Measurements from ENCODE around the gene POC1A.

The POC1A gene

GRCh38 chr3:52149021-52149420, 5.2 kb downstream of the POC1A start:
- H3K27ac Mint-ChIP-seq = no peak overlapping the region
- peaks cover 5% of the 10 kb centered on the region for H3K4me1 Mint-ChIP-seq (ENCODE audit: low read depth)
- H3K27me3 Mint-ChIP-seq = no peaks in the 10 kb centered on the region
- no peaks in the 10 kb centered on the region for H3K9me3 Mint-ChIP-seq (ENCODE audit: low read depth)
- no peak overlapping the region for H3K4me3 Mint-ChIP-seq
- H3K36me3 Mint-ChIP-seq = no peaks in the 10 kb centered on the region

- no peaks in the 10 kb centered on the region for H3K36me3 Mint-ChIP-seq
Measured at GRCh38 chr3:52147804-52148203, 6.4 kb downstream of the POC1A start.

GRCh38 chr3:52146811-52147210, 7.4 kb downstream of the POC1A start:
- no peak overlapping the region for H3K27ac Mint-ChIP-seq
- H3K9me3 Mint-ChIP-seq (ENCODE audit: low read depth) = no peaks in the 10 kb centered on the region
- no peaks in the 10 kb centered on the region for H3K27me3 Mint-ChIP-seq
- H3K36me3 Mint-ChIP-seq = no peaks in the 10 kb centered on the region
- H3K4me1 Mint-ChIP-seq (ENCODE audit: low read depth) = peaks cover 5% of the 10 kb centered on the region
- no peak overlapping the region for H3K4me3 Mint-ChIP-seq

More at GRCh38 chr3:52147804-52148203, 6.4 kb downstream of the POC1A start:
- H3K9me3 Mint-ChIP-seq (ENCODE audit: low read depth) = no peaks in the 10 kb centered on the region
- H3K27me3 Mint-ChIP-seq = no peaks in the 10 kb centered on the region
- no peak overlapping the region for H3K27ac Mint-ChIP-seq
- peaks cover 5% of the 10 kb centered on the region for H3K4me1 Mint-ChIP-seq (ENCODE audit: low read depth)
- no peak overlapping the region for H3K4me3 Mint-ChIP-seq

- H3K9me3 Mint-ChIP-seq (ENCODE audit: low read depth) = no peaks in the 10 kb centered on the region
- H3K36me3 Mint-ChIP-seq = no peaks in the 10 kb centered on the region
- H3K4me3 Mint-ChIP-seq = no peak overlapping the region
- H3K27ac Mint-ChIP-seq = no peak overlapping the region
- H3K4me1 Mint-ChIP-seq (ENCODE audit: low read depth) = peaks cover 5% of the 10 kb centered on the region
- H3K27me3 Mint-ChIP-seq = no peaks in the 10 kb centered on the region
Measured at GRCh38 chr3:52146189-52146588, 8.0 kb downstream of the POC1A start.

- Mint-ChIP-seq H3K4me3 (no peak overlapping the region), H3K27me3 (no peaks in the 10 kb centered on the region), H3K9me3 (ENCODE audit: low read depth) (no peaks in the 10 kb centered on the region), H3K4me1 (ENCODE audit: low read depth) (peaks cover 5% of the 10 kb centered on the region), H3K27ac (no peak overlapping the region), H3K36me3 (no peaks in the 10 kb centered on the region)
Measured at GRCh38 chr3:52145736-52146110, 8.5 kb downstream of the POC1A start.

- H3K27me3 Mint-ChIP-seq = no peaks in the 10 kb centered on the region
- H3K4me3 Mint-ChIP-seq = no peak overlapping the region
- H3K27ac Mint-ChIP-seq = no peak overlapping the region
- H3K9me3 Mint-ChIP-seq (ENCODE audit: low read depth) = no peaks in the 10 kb centered on the region
- H3K36me3 Mint-ChIP-seq = no peaks in the 10 kb centered on the region
- peaks cover 5% of the 10 kb centered on the region for H3K4me1 Mint-ChIP-seq (ENCODE audit: low read depth)
Measured at GRCh38 chr3:52144796-52145735, 9.2 kb downstream of the POC1A start.

- Mint-ChIP-seq H3K4me3 (no peak overlapping the region), H3K27ac (no peak overlapping the region), H3K36me3 (no peaks in the 10 kb centered on the region), H3K27me3 (no peaks in the 10 kb centered on the region), H3K4me1 (ENCODE audit: low read depth) (peaks cover 5% of the 10 kb centered on the region), H3K9me3 (ENCODE audit: low read depth) (no peaks in the 10 kb centered on the region)
Measured at GRCh38 chr3:52144034-52144795, 10.0 kb downstream of the POC1A start.

GRCh38 chr3:52143616-52144015, 10.6 kb downstream of the POC1A start:
- Mint-ChIP-seq H3K4me3 (no peak overlapping the region), H3K4me1 (ENCODE audit: low read depth) (peaks cover 5% of the 10 kb centered on the region), H3K27ac (no peak overlapping the region), H3K27me3 (no peaks in the 10 kb centered on the region), H3K36me3 (no peaks in the 10 kb centered on the region), H3K9me3 (ENCODE audit: low read depth) (no peaks in the 10 kb centered on the region)

GRCh38 chr3:52143156-52143555, 11.1 kb downstream of the POC1A start:
- Mint-ChIP-seq H3K27ac (no peak overlapping the region), H3K36me3 (no peaks in the 10 kb centered on the region), H3K4me3 (no peak overlapping the region), H3K4me1 (ENCODE audit: low read depth) (peaks cover 5% of the 10 kb centered on the region), H3K9me3 (ENCODE audit: low read depth) (no peaks in the 10 kb centered on the region), H3K27me3 (no peaks in the 10 kb centered on the region)

GRCh38 chr3:52141751-52142150, 12.5 kb downstream of the POC1A start:
- H3K9me3 Mint-ChIP-seq (ENCODE audit: low read depth) = no peaks in the 10 kb centered on the region

GRCh38 chr3:52140769-52141168, 13.5 kb downstream of the POC1A start:
- Mint-ChIP-seq H3K9me3 (ENCODE audit: low read depth) (no peaks in the 10 kb centered on the region), H3K4me1 (ENCODE audit: low read depth) (peaks cover 5% of the 10 kb centered on the region), H3K27me3 (no peaks in the 10 kb centered on the region), H3K36me3 (no peaks in the 10 kb centered on the region), H3K27ac (no peak overlapping the region), H3K4me3 (no peak overlapping the region)

More at GRCh38 chr3:52141751-52142150, 12.5 kb downstream of the POC1A start:
- H3K4me1 Mint-ChIP-seq (ENCODE audit: low read depth) = peaks cover 5% of the 10 kb centered on the region
- no peaks in the 10 kb centered on the region for H3K36me3 Mint-ChIP-seq
- H3K4me3 Mint-ChIP-seq = no peak overlapping the region
- no peak overlapping the region for H3K27ac Mint-ChIP-seq
- H3K27me3 Mint-ChIP-seq = no peaks in the 10 kb centered on the region

GRCh38 chr3:52140000-52140399, 14.2 kb downstream of the POC1A start:
- H3K36me3 Mint-ChIP-seq = no peaks in the 10 kb centered on the region
- no peak overlapping the region for H3K4me3 Mint-ChIP-seq
- H3K27me3 Mint-ChIP-seq = no peaks in the 10 kb centered on the region
- no peak overlapping the region for H3K27ac Mint-ChIP-seq
- H3K4me1 Mint-ChIP-seq (ENCODE audit: low read depth) = peaks cover 5% of the 10 kb centered on the region
- H3K9me3 Mint-ChIP-seq (ENCODE audit: low read depth) = no peaks in the 10 kb centered on the region

- Mint-ChIP-seq H3K4me3 (no peak overlapping the region), H3K27ac (no peak overlapping the region), H3K27me3 (no peaks in the 10 kb centered on the region), H3K36me3 (no peaks in the 10 kb centered on the region), H3K4me1 (ENCODE audit: low read depth) (no peaks in the 10 kb centered on the region), H3K9me3 (ENCODE audit: low read depth) (no peaks in the 10 kb centered on the region)
Measured at GRCh38 chr3:52137311-52137710, 16.9 kb downstream of the POC1A start.

- no peaks in the 10 kb centered on the region for H3K27me3 Mint-ChIP-seq
- H3K36me3 Mint-ChIP-seq = no peaks in the 10 kb centered on the region
- no peaks in the 10 kb centered on the region for H3K9me3 Mint-ChIP-seq (ENCODE audit: low read depth)
- no peaks in the 10 kb centered on the region for H3K4me1 Mint-ChIP-seq (ENCODE audit: low read depth)
- no peak overlapping the region for H3K27ac Mint-ChIP-seq
- H3K4me3 Mint-ChIP-seq = no peak overlapping the region
Measured at GRCh38 chr3:52136513-52136912, 17.7 kb downstream of the POC1A start.

GRCh38 chr3:52135332-52135731, 18.9 kb downstream of the POC1A start:
- no peaks in the 10 kb centered on the region for H3K27me3 Mint-ChIP-seq
- no peaks in the 10 kb centered on the region for H3K4me1 Mint-ChIP-seq (ENCODE audit: low read depth)
- H3K9me3 Mint-ChIP-seq (ENCODE audit: low read depth) = no peaks in the 10 kb centered on the region

More at GRCh38 chr3:52135332-52135731, 18.9 kb downstream of the POC1A start:
- H3K4me3 Mint-ChIP-seq = no peak overlapping the region
- H3K36me3 Mint-ChIP-seq = no peaks in the 10 kb centered on the region
- H3K27ac Mint-ChIP-seq = no peak overlapping the region
